MM.1S (cell line): ENCODE data around the gene URI1.

Experiments
- CTCF ChIP-seq: fragments of 300-600 bp; sonication (generic); IDR thresholded peaks from 2 replicates; pipeline ENCODE4 v1.5.1; 2016; ENCODE audit warnings: antibody characterized with exemption, low read length, mixed read lengths
- EZH2 ChIP-seq: fragments of 300-600 bp; sonication (generic); optimal IDR thresholded peaks from 2 replicates; pipeline ENCODE3; 2017; ENCODE audit warnings: low read depth, mild to moderate bottlenecking, antibody characterized with exemption, low read length, mixed read lengths
- EZH2phosphoT487 ChIP-seq: fragments of 300-600 bp; sonication (generic); IDR thresholded peaks from 2 replicates; pipeline ENCODE4 v1.6.1; 2018; ENCODE audit warnings: antibody characterized with exemption, low read length

- TF ChIP-seq CTCF = no peak
- no peak for TF ChIP-seq EZH2
- no peak for TF ChIP-seq EZH2phosphoT487
Measured at GRCh38 chr19:30028118-30028991, 86.3 kb downstream of the URI1 start.
